Ectodermal cell (in vitro differentiated cells): ENCODE results near the gene ZBTB7B.

ENCODE experiments used
- H3K27ac ChIP-seq: 2 replicates; pipeline ENCODE4 v1.7.0; 2013; ENCODE audit warnings: mild to moderate bottlenecking, low read depth, low read length; ENCODE audit not compliant: insufficient read depth, poor library complexity, severe bottlenecking
- H3K27me3 ChIP-seq: 2 replicates; pipeline ENCODE4 v1.7.0; 2013; ENCODE audit warnings: mild to moderate bottlenecking, low read length; ENCODE audit not compliant: insufficient read depth, control insufficient read depth, poor library complexity, severe bottlenecking
- H3K36me3 ChIP-seq: one replicate; pipeline ENCODE4 v1.7.0; 2013; ENCODE audit warnings: low read length; ENCODE audit not compliant: control insufficient read depth, insufficient read depth
- H3K4me1 ChIP-seq: one replicate; pipeline ENCODE4 v1.7.0; 2013; ENCODE audit warnings: low read length; ENCODE audit not compliant: control insufficient read depth, insufficient read depth
- H3K4me3 ChIP-seq: 2 replicates; pipeline ENCODE4 v1.7.0; 2013; ENCODE audit warnings: low read depth, low read length, control low read depth; ENCODE audit not compliant: insufficient read depth
- H3K9me3 ChIP-seq: 2 replicates; pipeline ENCODE4 v1.7.0; 2013; ENCODE audit warnings: mild to moderate bottlenecking, low read length, moderate library complexity; ENCODE audit not compliant: control insufficient read depth
- WGBS, 2 experiments: methylation state at CpG; one replicate each; pipeline ENCODE4 v1.1.7; 2013; ENCODE audit warnings: missing lambda C conversion rate in 2 of 2; 5-methylcytosine and 5-hydroxymethylcytosine counted together

Gene ZBTB7B

GRCh38 chr1:155051342-155051776, 48.8 kb downstream of the ZBTB7B start:
- no peaks in the 10 kb centered on the region for H3K9me3 ChIP-seq
- WGBS, 2 experiments, result 1% methylated on average over 31 of the region's 31 CpGs
- H3K27me3 ChIP-seq, result peaks cover 22% of the 10 kb centered on the region
- peaks cover 25% of the 10 kb centered on the region for H3K4me1 ChIP-seq
- H3K36me3 ChIP-seq, result no peaks in the 10 kb centered on the region
- H3K4me3 ChIP-seq, result peak overlapping the region; percentile 74
- H3K27ac ChIP-seq, result no peak overlapping the region

GRCh38 chr1:155051777-155052398, 49.3 kb downstream of the ZBTB7B start:
- WGBS, 2 experiments, result 6% methylated on average over 27 of the region's 27 CpGs

GRCh38 chr1:155052439-155053395, 50.1 kb downstream of the ZBTB7B start:
- Histone ChIP-seq H3K4me3 (peak overlapping the region; percentile 74), H3K27ac (no peak overlapping the region)
- WGBS, 2 experiments, result 68 to 70% methylated on average over 11 to 12 of the region's 12 CpGs

More at GRCh38 chr1:155051777-155052398, 49.3 kb downstream of the ZBTB7B start:
- H3K27me3 ChIP-seq, result peaks cover 22% of the 10 kb centered on the region
- H3K36me3 ChIP-seq, result no peaks in the 10 kb centered on the region
- H3K9me3 ChIP-seq, result no peaks in the 10 kb centered on the region
- H3K4me3 ChIP-seq, result peak overlapping the region; percentile 74
- H3K4me1 ChIP-seq, result peaks cover 25% of the 10 kb centered on the region
- H3K27ac ChIP-seq, result no peak overlapping the region

GRCh38 chr1:155053531-155054105, 51.0 kb downstream of the ZBTB7B start:
- Histone ChIP-seq H3K4me3 (no peak overlapping the region), H3K27me3 (peaks cover 22% of the 10 kb centered on the region), H3K9me3 (no peaks in the 10 kb centered on the region), H3K36me3 (no peaks in the 10 kb centered on the region), H3K4me1 (peaks cover 15% of the 10 kb centered on the region), H3K27ac (no peak overlapping the region)
- 92 to 93% methylated on average over 7 of the region's 7 CpGs for WGBS, 2 experiments

More at GRCh38 chr1:155052439-155053395, 50.1 kb downstream of the ZBTB7B start:
- Histone ChIP-seq H3K27me3 (peaks cover 22% of the 10 kb centered on the region), H3K36me3 (no peaks in the 10 kb centered on the region), H3K9me3 (no peaks in the 10 kb centered on the region), H3K4me1 (peaks cover 19% of the 10 kb centered on the region)

GRCh38 chr1:155057104-155057503, 54.5 kb downstream of the ZBTB7B start:
- no peak overlapping the region for H3K27ac ChIP-seq
- H3K36me3 ChIP-seq, result no peaks in the 10 kb centered on the region
- H3K27me3 ChIP-seq, result peaks cover 19% of the 10 kb centered on the region
- WGBS, 2 experiments, result 94% methylated on average over 8 of the region's 8 CpGs
- H3K4me1 ChIP-seq, result peaks cover 16% of the 10 kb centered on the region
- H3K9me3 ChIP-seq, result no peaks in the 10 kb centered on the region
- H3K4me3 ChIP-seq, result no peak overlapping the region

GRCh38 chr1:155057788-155058211, 55.2 kb downstream of the ZBTB7B start:
- no peak overlapping the region for H3K27ac ChIP-seq
- peaks cover 10% of the 10 kb centered on the region for H3K4me1 ChIP-seq
- 95 to 96% methylated on average over 13 of the region's 13 CpGs for WGBS, 2 experiments
- peaks cover 19% of the 10 kb centered on the region for H3K27me3 ChIP-seq
- H3K36me3 ChIP-seq, result no peaks in the 10 kb centered on the region
- no peak overlapping the region for H3K4me3 ChIP-seq
- no peaks in the 10 kb centered on the region for H3K9me3 ChIP-seq

- no peaks in the 10 kb centered on the region for H3K9me3 ChIP-seq
- H3K36me3 ChIP-seq, result no peaks in the 10 kb centered on the region
- H3K27me3 ChIP-seq, result peaks cover 19% of the 10 kb centered on the region
- H3K4me3 ChIP-seq, result no peak overlapping the region
- H3K27ac ChIP-seq, result no peak overlapping the region
- H3K4me1 ChIP-seq, result peaks cover 28% of the 10 kb centered on the region
- 89 to 92% methylated on average over 8 of the region's 8 CpGs for WGBS, 2 experiments
Measured at GRCh38 chr1:155060736-155061135, 58.1 kb downstream of the ZBTB7B start.

- peaks cover 19% of the 10 kb centered on the region for H3K27me3 ChIP-seq
- no peaks in the 10 kb centered on the region for H3K9me3 ChIP-seq
- H3K4me3 ChIP-seq, result no peak overlapping the region
- H3K27ac ChIP-seq, result no peak overlapping the region
- peaks cover 28% of the 10 kb centered on the region for H3K4me1 ChIP-seq
- H3K36me3 ChIP-seq, result no peaks in the 10 kb centered on the region
- 31 to 32% methylated on average over 21 of the region's 21 CpGs for WGBS, 2 experiments
Measured at GRCh38 chr1:155061381-155062150, 59.0 kb downstream of the ZBTB7B start.

- Histone ChIP-seq H3K27ac (no peak overlapping the region), H3K9me3 (no peaks in the 10 kb centered on the region), H3K4me1 (peaks cover 28% of the 10 kb centered on the region), H3K27me3 (peaks cover 19% of the 10 kb centered on the region), H3K4me3 (peak overlapping the region; percentile 95), H3K36me3 (no peaks in the 10 kb centered on the region)
- 1 to 3% methylated on average over 29 of the region's 29 CpGs for WGBS, 2 experiments
Measured at GRCh38 chr1:155062151-155062686, 59.6 kb downstream of the ZBTB7B start.
